NCI-H1105 (cell line): ENCODE measurements around the gene PNCK.
"Not testable (repeated sequence)": the region's sequence is repeated elsewhere in the genome, so short reads cannot be mapped to it uniquely, and the experiment has no call there.

ENCODE experiments used
- DNase-seq: peaks from one replicate; lab custom pipeline; 2025; lab: John Stamatoyannopoulos, UW

The PNCK gene

DNA sequence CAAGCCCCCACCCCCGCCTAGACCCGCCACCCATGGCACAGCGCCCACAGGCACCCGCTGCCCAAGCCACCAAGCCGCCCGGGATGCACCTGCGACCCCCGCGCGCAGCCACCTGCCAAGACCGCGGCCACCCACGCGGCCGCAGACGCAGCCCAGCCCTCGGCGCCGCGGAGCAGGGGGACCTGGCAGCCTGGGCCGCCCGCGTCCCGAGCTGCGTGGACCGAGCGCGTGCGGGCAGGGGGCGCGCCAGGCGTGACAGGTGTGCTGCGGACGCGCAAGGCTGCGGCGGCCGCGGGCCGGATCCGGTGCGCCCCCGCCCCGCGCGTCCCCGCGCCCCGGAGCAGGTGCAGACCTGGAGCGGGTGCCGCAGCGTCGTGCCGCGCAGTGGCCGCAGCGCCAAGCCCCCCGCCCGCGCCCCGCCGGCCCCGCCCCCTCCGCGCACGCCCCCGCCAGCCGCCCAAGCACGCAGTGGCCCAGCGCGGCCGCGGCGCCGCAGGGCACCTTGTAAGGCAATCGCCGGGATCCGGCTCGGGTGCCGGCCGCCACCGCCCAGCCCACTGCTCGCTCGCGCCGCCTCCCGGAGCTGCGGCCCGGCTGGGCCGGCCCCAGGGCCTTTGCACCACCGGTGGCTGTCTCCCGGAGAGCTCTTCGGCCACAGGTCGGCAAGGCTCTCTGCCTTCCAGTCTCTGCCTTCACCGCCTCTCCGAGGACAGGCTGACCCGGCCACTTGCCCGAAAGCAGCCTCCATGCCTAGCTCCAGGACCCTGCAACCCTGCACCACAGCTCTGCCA, at the start of gene PNCK:
Gene PNCK, minus strand, starts transcription at position 386 of the 791 bp plus-strand sequence. CDS start 737 bp downstream, outside the sequence.
- no peak for DNase-seq

DNA sequence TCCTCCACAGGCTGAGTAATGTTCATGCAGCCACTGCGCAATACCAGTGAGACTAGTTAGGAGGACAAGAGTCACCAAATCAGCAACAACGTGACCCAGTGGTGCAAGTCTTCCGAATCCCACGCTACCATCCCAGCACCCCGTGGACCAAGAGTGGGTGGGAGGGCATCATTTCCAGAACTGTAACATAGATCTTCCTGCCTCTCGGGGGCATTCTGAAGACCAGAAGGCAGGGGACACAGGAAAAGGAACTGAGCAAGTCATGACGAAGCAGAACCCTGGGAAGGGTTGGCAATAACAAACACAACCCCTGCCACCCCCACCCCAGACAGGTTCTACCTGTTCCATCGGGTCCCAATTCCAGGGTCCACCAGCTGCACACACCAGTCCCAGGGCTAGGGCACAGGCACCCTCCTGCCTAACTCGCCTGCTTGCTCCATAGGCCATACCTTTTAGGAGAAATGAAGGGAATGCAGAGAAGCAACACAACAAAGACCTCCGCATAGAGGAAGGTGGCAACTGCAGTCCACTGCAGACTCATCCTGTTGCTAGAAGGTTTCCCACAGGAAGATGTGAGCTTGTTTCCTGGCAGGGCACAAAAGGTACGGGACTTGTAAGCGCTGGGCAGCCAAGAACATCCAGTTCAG, 49.2 kb upstream of the PNCK start:
- DNase-seq = no peak

- no peak for DNase-seq
These were observed 46.1 kb upstream of the PNCK start for GRCh38 chrX:153719701-153720100.

DNA sequence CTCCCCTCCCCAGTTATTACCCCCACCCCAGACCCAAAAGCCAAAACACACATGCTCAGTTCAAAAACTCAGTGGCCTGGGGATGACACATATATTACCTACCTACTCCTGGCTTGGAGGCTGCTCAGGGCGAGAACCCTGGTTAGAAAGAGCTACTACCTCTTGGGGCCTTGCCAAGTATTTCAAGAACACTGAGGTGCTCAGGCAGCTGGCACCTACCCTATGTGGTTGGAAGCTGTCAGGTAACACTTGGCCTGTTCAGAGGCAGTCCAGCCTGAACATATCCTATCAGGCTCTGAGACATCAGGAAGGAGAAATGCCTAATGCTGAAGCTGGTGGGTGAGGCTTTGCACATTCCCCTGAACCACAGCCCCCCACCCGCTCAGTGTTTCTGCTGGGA, 45.6 kb upstream of the PNCK start:
- no peak for DNase-seq

- no peak for DNase-seq
These were observed 43.8 kb upstream of the PNCK start for GRCh38 chrX:153717445-153717844.

DNA sequence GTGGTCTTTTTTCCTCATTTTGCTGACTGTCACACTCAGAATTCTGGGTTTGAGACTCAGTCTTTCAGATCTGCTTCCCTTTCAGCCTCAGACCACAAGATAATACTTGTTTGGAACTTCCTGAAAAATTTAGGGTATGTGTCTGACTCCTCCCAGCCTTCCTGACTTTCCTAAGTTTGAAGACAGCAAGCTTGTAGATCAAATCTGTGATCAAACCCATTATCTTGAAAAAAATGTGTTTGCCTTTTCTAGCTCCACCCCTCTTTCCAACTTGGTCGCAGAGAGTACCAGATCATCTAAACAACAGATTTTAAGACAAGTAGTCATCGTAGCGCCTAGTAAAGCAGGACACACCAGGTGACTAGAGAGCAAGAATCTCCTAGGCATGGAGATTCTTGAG, 40.6 kb upstream of the PNCK start:
- no peak for DNase-seq

GRCh38 chrX:153709726-153710674, 36.4 kb upstream of the PNCK start:
- no peak for DNase-seq

- DNase-seq = no peak
These were observed 34.8 kb upstream of the PNCK start for GRCh38 chrX:153708415-153708814.

- DNase-seq = no peak
These were observed 33.8 kb upstream of the PNCK start for GRCh38 chrX:153707406-153707805.

- no peak for DNase-seq
These were observed 33.2 kb upstream of the PNCK start for GRCh38 chrX:153706799-153707198.

DNA sequence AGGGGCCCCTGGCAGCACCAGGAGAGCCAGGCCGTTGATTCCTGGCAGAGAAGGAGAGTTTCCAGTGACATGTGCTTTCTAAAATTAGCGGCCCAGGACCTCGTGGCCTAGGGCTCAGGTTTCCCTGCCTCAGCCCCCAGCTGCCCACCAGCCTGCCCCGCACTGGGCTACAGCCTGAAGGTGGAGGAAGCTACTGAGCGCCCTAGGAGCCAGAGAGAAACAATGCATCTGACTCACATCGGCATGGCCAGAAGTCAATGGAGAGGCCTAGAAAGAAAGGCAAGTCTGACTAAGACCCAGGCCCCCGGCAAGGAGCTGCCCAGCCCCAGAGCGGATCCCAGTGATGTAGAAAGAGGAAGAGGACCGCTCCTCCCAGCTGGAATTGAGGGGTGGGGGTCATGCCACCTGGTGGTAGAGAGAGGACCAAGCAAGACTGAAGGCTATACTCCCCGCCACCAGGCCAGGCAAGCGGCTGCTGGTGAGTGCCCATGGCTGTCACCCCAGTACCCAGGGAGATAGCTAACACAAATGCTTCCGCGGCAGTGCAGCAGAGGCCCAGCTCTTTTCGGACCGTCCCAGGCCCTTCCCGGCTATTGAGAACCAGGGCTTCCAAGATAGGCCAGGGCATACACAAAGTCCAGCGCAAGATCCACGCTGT, 31.9 kb upstream of the PNCK start:
- DNase-seq = not testable (repeated sequence)

- DNase-seq = not testable (repeated sequence)
These were observed 31.2 kb upstream of the PNCK start for GRCh38 chrX:153704631-153705402.

DNA sequence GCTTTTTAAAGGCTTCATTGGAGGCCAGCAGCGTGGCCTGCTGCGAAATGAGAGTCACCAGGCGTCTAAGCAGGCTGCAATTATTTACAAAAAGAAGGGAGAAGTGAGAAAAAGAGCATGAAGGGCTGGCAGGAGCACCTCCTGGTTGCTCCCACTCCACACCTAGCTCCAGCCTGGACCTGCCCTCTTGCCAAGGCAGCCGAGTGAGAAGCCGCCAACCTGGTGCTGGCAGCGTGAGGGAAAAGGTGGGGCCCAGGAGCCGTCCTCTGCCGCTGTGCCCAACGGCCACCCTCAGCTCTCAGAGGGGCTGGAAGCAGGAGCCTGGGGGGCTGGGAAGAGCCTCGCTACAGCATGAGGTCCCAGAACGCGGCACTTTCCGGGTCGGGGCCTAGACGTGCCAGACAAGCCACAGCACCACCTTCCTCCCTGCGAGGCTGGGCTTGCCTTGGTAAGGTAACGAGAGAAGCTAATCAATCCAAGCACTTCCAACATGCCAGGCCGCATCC, 30.5 kb upstream of the PNCK start:
- DNase-seq = no peak

DNA sequence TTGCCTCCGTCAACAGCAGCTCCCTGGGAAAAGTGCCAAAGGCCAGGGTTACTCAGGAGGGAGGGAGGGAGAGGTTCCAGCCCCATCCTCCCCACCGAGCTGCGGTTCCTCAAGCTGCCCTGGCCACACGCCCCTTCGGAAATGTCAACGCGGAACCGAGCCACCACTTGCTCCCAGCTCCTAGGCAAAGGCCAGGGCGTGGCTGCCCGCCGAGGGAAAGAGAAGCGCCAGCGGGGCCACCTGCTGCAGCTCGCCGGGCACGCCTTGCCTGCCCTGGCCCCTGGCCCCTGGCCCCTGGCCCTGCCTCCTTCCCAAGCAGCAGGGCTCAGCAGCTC, 29.4 kb upstream of the PNCK start:
- no peak for DNase-seq

- DNase-seq = no peak
These were observed 28.9 kb upstream of the PNCK start for GRCh38 chrX:153702336-153703035.

DNA sequence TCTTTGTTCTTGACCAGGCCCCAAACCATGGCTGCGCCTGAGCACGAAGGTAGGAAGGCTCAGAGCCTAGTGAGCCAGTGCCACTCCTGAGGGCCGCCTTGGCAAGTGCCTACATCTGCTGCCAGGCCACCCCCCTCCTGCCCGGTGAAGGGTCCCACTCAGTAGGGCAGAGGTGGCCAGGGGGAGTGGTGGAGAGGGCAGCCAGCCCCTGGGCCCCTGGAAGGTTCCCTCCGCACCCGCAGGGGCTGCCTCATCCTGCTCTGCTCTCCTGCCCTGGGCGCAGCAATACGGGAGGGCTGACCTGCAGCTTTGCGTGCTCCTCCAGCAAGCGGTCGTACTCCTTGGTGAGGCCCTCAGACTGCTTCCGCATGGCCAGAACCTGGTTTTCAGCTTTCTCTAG, 28.1 kb upstream of the PNCK start:
- DNase-seq = no peak

DNA sequence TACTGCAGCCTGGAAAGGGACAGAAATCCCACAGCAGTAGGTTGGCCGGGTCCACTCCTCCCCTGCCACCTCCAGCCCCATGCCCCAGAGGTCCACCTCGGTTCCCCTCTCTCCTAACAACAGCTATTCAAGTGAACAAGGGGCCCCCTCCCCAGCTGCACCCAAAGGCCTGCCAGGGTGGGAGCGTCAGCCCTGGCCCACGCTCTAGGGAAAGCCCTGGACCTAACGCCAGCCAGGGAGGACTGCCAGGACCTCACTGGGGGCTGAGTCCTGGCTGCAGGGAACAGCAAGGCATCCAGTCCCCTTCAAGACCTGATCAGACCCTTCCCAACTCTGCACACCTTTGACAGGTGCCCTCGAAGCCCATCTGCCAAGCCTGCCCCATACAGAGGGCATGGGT, 27.4 kb upstream of the PNCK start:
- DNase-seq = no peak

DNA sequence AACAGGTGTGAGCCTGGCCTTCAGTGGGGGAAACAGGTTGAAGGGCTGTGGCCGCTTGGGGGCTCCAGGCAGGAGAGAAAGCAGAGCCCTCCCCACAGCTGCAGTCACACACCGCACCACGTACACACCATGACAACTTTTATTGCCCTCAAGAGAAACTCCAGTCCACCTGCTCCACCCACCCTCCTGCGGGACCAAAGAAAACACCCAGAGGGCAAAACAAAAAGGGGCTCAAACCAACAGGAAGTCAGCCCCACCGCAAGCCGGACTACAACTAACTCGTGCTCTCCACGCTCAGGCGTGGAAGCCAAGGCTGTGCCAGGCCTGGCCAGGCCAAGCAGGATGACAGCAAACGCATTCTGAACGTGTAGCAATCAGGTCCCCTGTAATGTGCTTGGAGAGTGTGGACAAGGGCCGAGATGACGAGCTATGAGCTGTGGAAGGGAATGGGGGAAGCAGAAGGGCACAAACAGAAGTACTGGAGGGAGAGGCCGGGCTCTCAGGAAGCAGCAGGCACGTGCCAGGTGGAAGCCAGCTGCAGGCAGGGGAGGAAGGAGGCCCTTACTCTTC, 26.8 kb upstream of the PNCK start:
- DNase-seq = no peak

DNA sequence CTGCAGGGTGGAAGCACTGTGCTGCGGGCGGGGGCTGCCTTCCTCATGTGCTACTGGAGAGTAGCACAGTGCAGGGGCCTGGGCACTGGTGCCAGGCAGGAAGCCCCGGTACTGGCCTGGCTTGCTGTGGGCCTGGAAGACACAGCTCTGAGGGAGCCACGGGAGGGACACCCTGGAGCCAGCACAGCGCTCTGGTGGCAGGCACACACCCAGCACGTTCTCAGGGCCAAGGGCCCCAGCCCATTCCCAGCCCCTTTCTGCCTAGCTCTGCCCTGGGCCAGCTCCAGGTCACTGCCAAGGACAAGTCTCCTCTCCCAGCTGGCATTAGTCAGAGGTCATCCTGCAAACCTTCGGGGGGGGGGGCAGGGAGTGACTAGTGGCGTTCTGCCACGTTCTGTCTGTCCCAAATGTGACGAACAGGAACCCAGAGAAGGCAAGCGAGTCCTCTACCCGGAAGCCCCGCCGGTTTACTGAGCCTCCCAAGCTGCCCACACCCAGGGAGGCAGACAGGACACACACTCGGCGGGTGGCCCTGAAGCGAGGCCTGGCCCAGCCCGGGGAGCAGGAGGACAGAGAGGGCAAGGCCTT, 26.3 kb upstream of the PNCK start:
- not testable (repeated sequence) for DNase-seq
